Left hindlimb (tissue), 1 donor: ENCODE measurements around the gene DTD1.

Experiments used
- DNase-seq: peaks from one replicate; pipeline ENCODE4 v3.0.0-alpha.2; 2018

DTD1 gene

DNA sequence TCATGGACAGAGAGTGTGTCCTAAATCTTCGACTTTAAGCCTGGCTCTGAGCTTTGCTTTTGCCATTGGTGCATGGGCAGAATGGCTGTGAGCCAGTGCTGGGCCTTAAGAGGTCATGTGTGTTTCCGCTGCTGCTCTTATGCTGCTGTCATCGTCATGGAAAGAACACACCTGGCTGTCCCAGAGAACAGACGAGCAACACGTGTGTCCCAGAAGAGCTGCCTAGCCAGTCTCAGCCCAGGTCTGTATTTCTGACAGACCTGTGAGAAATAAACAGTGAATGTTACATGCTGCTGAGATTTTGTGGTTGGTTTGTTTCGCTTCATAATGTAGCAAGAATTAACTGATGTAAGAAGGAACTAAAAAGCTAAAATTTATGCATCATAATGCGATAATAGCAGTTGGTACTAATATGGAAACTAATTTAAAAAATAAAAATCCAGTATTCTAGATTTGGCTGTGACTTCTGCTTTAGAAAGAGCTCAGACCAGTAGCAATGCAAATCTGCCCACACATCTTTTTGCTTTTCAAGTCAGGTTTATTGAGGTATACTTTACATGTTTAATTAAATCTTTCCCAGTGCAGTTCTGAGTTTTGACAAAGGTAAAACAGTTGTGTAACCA lies 214.3 kb downstream of the DTD1 start:
- no peak for DNase-seq

DNA sequence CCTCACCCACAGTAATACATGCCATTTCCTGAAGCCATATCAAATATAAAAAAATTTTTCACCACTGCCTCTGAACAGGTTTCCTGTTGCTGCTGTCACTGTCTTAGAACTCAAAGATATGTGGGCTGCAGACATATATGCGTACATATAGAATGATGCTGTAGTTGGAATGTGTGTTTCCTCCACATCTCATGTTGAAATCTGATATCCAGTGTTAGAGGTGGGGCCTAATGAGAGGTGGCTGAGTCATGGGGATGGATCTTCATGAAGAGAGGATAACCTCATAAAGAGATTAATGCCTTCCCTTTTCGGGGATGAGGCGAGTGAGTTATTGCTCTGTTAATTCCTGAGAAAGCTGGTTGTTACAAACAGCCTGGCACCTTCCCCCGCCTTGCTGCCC lies 218.0 kb downstream of the DTD1 start:
- no peak for DNase-seq

DNA sequence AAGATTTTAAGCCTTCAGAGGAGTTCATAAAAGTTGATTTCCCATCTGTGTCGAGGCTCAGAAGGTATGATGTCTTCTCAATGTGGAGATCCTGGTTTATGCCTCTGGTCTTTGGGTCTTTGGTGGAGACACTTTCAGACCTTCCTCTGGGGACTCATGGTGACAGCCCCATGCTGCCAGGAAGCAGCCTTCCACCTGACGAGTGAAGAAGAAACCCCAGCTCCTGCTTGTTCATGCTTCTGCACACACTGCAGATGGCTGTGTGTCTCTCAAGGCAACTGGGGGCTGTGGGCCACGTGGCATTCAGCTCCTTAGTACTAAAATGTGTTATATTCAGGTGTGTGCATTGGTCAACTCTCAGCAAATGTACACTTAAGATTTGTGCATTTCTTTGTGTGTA lies 220.9 kb downstream of the DTD1 start:
- DNase-seq, result no peak

DNA sequence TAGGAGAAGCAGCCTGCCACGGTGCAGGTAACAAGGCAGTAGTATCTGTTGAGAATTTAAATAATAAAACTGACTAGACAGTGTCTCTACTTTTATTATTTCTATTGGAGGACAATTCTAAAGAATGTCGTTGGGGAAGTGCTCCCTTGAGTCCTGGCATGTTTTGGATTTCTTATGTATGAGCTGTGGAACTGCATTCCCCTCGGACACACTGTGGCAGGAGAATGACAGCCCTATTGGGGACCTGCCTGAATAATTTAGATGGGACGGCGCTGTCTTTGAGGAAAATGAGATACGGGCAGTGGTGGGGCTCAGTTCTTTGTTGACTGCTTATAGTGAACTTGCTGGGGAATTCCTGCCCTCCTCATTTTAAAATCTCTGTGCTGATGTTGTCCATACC lies 223.3 kb downstream of the DTD1 start:
- no peak for DNase-seq

DNA sequence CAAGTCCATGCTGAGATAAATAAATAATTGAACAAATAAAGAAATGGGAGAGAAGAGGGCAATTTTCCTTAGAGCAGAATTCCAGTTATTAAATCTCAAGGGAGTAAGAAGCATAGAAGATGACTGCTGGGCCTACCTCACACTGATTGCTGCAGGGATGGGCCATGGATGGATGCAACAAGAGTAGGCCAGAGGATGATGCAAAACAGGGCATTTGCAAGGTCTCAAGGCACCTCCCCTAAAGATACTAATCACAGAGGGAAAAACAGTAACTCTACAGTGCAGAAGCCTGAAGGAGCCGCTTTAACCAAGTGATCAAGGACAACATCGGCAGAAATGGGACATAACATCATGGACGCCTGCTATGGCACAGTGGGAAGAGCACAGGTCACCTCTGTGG lies 224.1 kb downstream of the DTD1 start:
- DNase-seq, result no peak

DNA sequence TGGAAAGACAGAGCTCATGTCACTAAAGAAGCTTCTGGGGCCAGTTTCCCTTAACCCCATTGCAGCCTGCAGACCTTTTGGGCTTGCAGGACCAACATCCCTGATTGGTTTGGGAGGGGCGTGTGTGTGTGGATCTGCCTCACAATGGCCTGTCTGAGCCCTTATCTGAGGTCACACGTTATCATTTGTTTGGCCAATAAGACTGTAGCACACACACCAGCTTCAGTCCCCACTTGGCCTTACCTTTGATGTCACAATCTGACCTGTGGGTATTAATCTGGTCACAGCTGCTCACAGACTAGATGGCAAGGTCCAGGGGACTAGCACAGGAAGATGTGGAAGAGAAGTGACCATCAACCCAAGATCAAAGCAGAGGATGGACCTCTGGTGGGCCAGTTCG lies 225.6 kb downstream of the DTD1 start, which contains the start of gene SCP2D1:
SCP2D1 (plus strand) TSS at position 301 of the 400 bp plus-strand sequence; CDS start at position 334, 33 bp downstream.
- no peak for DNase-seq

DNA sequence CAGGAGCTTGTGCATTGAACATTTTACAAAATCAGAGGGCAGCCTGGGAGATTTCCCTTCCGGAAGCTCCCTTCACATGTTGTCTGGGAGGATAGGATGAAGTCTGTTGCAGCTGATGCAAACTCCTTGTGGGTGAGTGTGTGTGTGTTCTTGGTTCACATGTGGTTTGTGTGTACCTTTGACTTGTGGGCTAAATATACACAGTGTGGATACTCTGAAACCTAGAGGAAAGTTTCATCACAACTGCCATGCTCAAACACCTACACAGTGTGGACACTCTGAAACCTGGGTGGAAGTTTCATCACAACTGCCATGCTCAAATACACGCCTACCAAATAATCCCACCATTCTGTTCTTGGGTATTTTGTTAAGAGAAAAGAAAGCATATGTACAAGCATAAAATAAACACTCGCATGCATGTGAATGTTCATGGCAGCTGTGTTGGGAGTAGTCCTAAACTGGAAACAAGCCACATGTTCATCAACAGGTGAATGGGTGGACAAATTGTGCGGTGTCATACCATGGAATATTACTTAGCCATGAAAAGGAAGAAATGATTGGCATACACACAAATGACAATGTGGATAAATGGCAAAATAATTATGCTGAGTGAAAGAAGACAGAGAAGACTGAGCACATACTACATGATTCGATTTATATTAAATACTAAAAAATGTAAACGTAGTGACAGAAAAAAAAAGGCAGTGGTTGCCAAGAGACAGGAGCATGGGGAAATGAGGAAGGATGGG lies 227.5 kb downstream of the DTD1 start:
- DNase-seq, result no peak
